HG03439 (cell line): ENCODE results near the gene SLC23A3.

Experiments used
- ATAC-seq: cut with Tn5 transposase; IDR thresholded peaks from one replicate; pipeline ENCODE4 v1.9.1; 2021; ENCODE audit warnings: mild to moderate bottlenecking, moderate library complexity; ENCODE audit not compliant: unreplicated experiment

The SLC23A3 gene

GRCh38 chr2:219116776-219117646, 52.8 kb downstream of the SLC23A3 start:
- ATAC-seq, result no peak

DNA sequence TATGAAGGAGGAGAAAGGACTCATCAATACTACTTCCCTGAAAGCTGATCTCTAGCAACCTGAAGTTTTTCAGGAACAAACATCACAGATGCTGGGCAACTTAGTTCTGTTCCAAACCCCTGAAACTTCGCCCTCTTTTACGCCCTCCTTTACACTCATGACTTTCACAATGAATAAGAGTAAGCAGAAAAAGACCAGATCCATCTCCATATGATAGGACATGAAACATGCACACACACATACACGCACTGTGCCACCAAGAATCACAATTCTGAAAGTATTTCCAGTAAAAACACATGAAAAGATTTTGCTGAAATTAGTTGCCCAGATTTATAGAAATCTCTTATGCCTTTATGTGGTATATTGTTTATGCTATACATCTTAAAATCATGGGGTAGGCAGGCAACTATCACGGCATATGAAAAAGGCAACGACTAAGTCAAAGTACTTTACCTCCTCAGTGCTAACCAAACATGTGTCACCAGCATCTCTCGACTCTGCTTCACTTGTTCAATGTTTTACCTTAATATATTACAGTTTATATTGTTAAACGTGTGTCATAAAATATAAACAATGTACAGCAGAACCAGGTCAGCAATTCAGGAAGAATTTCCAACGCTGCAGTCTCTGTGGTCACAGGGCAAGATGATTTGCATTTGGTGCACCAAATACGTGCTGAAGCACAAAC, 57.0 kb downstream of the SLC23A3 start:
- ATAC-seq, result no peak

DNA sequence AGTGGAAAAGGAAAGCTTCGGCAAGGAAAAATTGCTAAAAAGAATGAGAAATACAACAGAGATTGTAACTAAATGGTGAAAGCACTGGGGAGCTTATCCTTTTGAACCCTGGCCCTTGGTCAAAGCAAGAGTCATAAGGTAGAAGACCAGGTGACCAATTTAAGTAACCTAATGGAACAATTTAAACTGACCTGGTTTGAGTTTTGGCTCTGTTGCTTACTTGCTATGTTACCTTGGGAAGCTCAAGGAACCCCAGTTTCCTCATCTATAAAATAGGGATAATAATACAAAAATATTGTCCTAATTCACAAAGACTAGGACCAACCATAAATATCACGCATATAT, 57.8 kb downstream of the SLC23A3 start:
- ATAC-seq, result no peak
